A673 (cell line): ENCODE results near the gene PXK.

Experiments used
- EZH2 ChIP-seq: fragments of 200-600 bp; sonication (generic); IDR thresholded peaks from 2 replicates; pipeline ENCODE4 v1.6.1; 2017; ENCODE audit warnings: borderline replicate concordance, low read depth, mild to moderate bottlenecking, mixed read lengths, antibody characterized with exemption, low read length; ENCODE audit not compliant: poor library complexity, severe bottlenecking
- TF ChIP-seq, protein P1 (sequence below): fragments of 300-800, 200-600 bp; sonication (generic); conservative IDR thresholded peaks from 2 replicates; pipeline ENCODE4 v1.5.1; 2017; ENCODE audit warnings: low read depth, mild to moderate bottlenecking, antibody characterized with exemption, low read length, moderate library complexity, mixed read lengths

DNA sequence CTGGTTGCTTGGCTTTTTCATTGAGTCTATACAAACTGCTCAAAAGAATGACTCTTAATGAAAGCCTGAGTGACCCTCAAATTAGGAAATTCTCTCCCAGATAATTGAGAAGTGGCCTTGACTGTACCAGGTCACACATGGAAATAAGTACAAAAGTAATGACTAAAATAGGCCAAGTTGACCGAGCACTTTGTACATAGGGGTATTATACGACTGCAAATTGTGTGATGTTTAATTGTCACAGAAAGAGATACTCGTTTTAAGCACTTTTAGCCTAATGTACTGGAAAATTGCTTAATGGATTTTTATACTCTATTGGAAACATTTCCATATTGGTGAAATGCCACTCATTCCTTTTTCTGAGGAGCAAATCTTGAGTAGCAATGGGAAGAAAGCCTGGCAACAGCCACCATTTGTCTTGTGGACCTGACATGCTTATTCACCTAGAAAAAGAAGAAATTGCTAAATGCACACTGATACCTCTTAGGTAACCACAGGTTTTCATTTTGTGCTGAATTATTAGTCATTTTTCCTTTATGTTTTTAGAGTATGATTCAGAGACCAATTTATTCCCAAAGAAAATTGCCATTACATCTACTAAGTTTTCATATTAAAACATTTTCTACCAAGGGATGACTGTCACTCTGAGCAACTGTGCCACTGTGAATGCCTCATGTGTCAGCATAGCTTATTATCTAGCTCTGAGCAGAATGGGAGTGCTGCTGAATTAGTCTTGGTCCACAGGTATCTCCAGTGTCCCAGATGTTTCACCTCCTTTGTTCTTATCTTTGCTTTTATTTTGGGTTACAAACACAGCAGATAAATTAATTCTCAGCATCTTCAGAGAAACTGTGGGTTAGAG lies 8.9 kb upstream of the PXK start:
- TF ChIP-seq EZH2: no peak
- TF ChIP-seq, protein P1, sequence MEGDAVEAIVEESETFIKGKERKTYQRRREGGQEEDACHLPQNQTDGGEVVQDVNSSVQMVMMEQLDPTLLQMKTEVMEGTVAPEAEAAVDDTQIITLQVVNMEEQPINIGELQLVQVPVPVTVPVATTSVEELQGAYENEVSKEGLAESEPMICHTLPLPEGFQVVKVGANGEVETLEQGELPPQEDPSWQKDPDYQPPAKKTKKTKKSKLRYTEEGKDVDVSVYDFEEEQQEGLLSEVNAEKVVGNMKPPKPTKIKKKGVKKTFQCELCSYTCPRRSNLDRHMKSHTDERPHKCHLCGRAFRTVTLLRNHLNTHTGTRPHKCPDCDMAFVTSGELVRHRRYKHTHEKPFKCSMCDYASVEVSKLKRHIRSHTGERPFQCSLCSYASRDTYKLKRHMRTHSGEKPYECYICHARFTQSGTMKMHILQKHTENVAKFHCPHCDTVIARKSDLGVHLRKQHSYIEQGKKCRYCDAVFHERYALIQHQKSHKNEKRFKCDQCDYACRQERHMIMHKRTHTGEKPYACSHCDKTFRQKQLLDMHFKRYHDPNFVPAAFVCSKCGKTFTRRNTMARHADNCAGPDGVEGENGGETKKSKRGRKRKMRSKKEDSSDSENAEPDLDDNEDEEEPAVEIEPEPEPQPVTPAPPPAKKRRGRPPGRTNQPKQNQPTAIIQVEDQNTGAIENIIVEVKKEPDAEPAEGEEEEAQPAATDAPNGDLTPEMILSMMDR: no peak
